HG03097 (cell line): ENCODE data around the gene MRAS.

ENCODE experiments used
- ATAC-seq: cut with Tn5 transposase; IDR thresholded peaks from one replicate; pipeline ENCODE4 v1.9.1; 2021; ENCODE audit not compliant: unreplicated experiment, low FRiP score

The MRAS gene

GRCh38 chr3:138347960-138348753 lies at the start of gene MRAS:
MRAS (plus strand) TSS chr3:138348579; CDS start chr3:138372884, 24,305 bp downstream.
- ATAC-seq: no peak

- no peak for ATAC-seq
Measured at GRCh38 chr3:138300647-138301046, 47.7 kb upstream of the MRAS start.

- ATAC-seq: no peak
Measured at GRCh38 chr3:138303474-138303873, 44.9 kb upstream of the MRAS start.

- ATAC-seq: no peak
Measured at GRCh38 chr3:138307899-138308298, 40.5 kb upstream of the MRAS start.

- no peak for ATAC-seq
Measured at GRCh38 chr3:138308783-138309182, 39.6 kb upstream of the MRAS start.

- no peak for ATAC-seq
Measured at GRCh38 chr3:138310494-138310893, 37.9 kb upstream of the MRAS start.

GRCh38 chr3:138314751-138315150 lies 33.6 kb upstream of the MRAS start:
- ATAC-seq: no peak

- ATAC-seq: no peak
Measured at GRCh38 chr3:138317687-138318086, 30.7 kb upstream of the MRAS start.

- no peak for ATAC-seq
Measured at GRCh38 chr3:138323971-138324370, 24.4 kb upstream of the MRAS start.

- no peak for ATAC-seq
Measured at GRCh38 chr3:138325990-138326389, 22.4 kb upstream of the MRAS start.

- no peak for ATAC-seq
Measured at GRCh38 chr3:138326866-138327595, 21.3 kb upstream of the MRAS start.

GRCh38 chr3:138327831-138328230 lies 20.5 kb upstream of the MRAS start:
- no peak for ATAC-seq

GRCh38 chr3:138328341-138328740 lies 20.0 kb upstream of the MRAS start:
- no peak for ATAC-seq

GRCh38 chr3:138329127-138329983 lies 19.0 kb upstream of the MRAS start, which contains the start of gene NME9:
NME9 (minus strand) TSS chr3:138329851; CDS start chr3:138329335, 516 bp downstream.
- ATAC-seq: peak; percentile 87

GRCh38 chr3:138329984-138330293 lies 18.4 kb upstream of the MRAS start:
- no peak for ATAC-seq

GRCh38 chr3:138331143-138331894 lies 17.1 kb upstream of the MRAS start:
- ATAC-seq: no peak

- ATAC-seq: no peak
Measured at GRCh38 chr3:138332472-138333073, 15.8 kb upstream of the MRAS start.

- ATAC-seq: no peak
Measured at GRCh38 chr3:138334608-138335007, 13.8 kb upstream of the MRAS start.

GRCh38 chr3:138336454-138336999 lies 11.9 kb upstream of the MRAS start:
- no peak for ATAC-seq

- no peak for ATAC-seq
Measured at GRCh38 chr3:138338244-138338643, 10.1 kb upstream of the MRAS start.
